Keratinocyte (primary cell): ENCODE measurements around the gene WNK2. TPM values are rescaled to one million over a fixed set of nuclear protein-coding genes. Genes with fewer than 3 reads are reported as not detected.

Experiments used
- DNase-seq: peaks from one replicate; pipeline ENCODE4 v3.0.0-alpha.2; 2011; ENCODE audit warnings: low read depth, missing footprints, low spot score
- FAIRE-seq: peaks from 2 replicates; lab custom pipeline; 2011; peaks lifted over from hg19 to GRCh38; lab: Jason Lieb, UNC
- H2AFZ ChIP-seq: 2 replicates; pipeline ENCODE4 v1.6.0; 2012; ENCODE audit warnings: low read length, control low read depth, inconsistent platforms; ENCODE audit not compliant: control insufficient read depth
- H3K27ac ChIP-seq: 2 replicates; pipeline ENCODE4 v1.5.1; 2011; ENCODE audit warnings: low read length; ENCODE audit not compliant: control insufficient read depth, insufficient read depth
- H3K27me3 ChIP-seq: 3 replicates; pipeline ENCODE4 v1.6.0; 2011; ENCODE audit warnings: low read length; ENCODE audit not compliant: control insufficient read depth, insufficient read depth; ENCODE audit errors: extremely low read depth
- H3K36me3 ChIP-seq, 2 experiments: 2 replicates in 1 of 2; 3 replicates in 1 of 2; pipeline ENCODE4 v1.5.1; 2011; ENCODE audit warnings: low read length in 2 of 2, mild to moderate bottlenecking in 1 of 2; ENCODE audit not compliant: control insufficient read depth in 2 of 2, insufficient read depth in 2 of 2; ENCODE audit errors: extremely low read depth in 1 of 2
- H3K4me1 ChIP-seq: 3 replicates; pipeline ENCODE4 v1.5.1; 2011; ENCODE audit warnings: low read length; ENCODE audit not compliant: control insufficient read depth, insufficient read depth; ENCODE audit errors: extremely low read depth
- H3K4me2 ChIP-seq: 3 replicates; pipeline ENCODE4 v1.6.0; 2011; ENCODE audit warnings: low read depth, low read length; ENCODE audit not compliant: control insufficient read depth, insufficient read depth; ENCODE audit errors: extremely low read depth
- H3K4me3 ChIP-seq, 3 experiments: fragments of 200-600 bp in 1 of 3; sonication (generic) in 1 of 3; 2 replicates in 2 of 3; 3 replicates in 1 of 3; pipeline ENCODE4 v1.5.1; 2011 to 2016; ENCODE audit warnings: low read length in 3 of 3, mild to moderate bottlenecking in 3 of 3, control low read depth in 2 of 3, inconsistent platforms in 1 of 3, low read depth in 1 of 3, mixed read lengths in 1 of 3, mixed run types in 1 of 3, moderate library complexity in 1 of 3; ENCODE audit not compliant: control insufficient read depth in 2 of 3, insufficient read depth in 2 of 3; ENCODE audit errors: extremely low read depth in 1 of 3
- H3K79me2 ChIP-seq: 2 replicates; pipeline ENCODE4 v1.6.0; 2012; ENCODE audit warnings: low read length; ENCODE audit not compliant: control insufficient read depth, insufficient read depth
- H3K9ac ChIP-seq: 3 replicates; pipeline ENCODE4 v1.6.0; 2011; ENCODE audit warnings: low read length; ENCODE audit not compliant: control insufficient read depth, insufficient read depth; ENCODE audit errors: extremely low read depth
- H3K9me1 ChIP-seq: 3 replicates; pipeline ENCODE4 v1.6.0; 2011; ENCODE audit warnings: low read length; ENCODE audit not compliant: control insufficient read depth, insufficient read depth; ENCODE audit errors: extremely low read depth
- H3K9me3 ChIP-seq: 2 replicates; pipeline ENCODE4 v1.5.1; 2012; ENCODE audit warnings: low read depth, low read length; ENCODE audit not compliant: control insufficient read depth
- H4K20me1 ChIP-seq: 3 replicates; pipeline ENCODE4 v1.6.0; 2011; ENCODE audit warnings: low read length; ENCODE audit not compliant: control insufficient read depth, insufficient read depth; ENCODE audit errors: extremely low read depth
- EZH2 ChIP-seq: IDR thresholded peaks from one replicate; pipeline ENCODE4 v1.6.1; 2012; ENCODE audit warnings: inconsistent platforms, mild to moderate bottlenecking, low read length, moderate library complexity
- dilution Hi-C: fragments of 300-500 bp; cut with MboI; formaldehyde crosslinking; loops from one replicate; pipeline ENCODE4 v1.7.0; 2020; ENCODE audit warnings: low sequenced_read_pairs; ENCODE audit not compliant: extremely low pct_ligation_motif_present
- polyA plus RNA-seq, 5 experiments: library from polyadenylated mRNA; depleted of rRNA in 3 of 5; stranded (reverse) in 3 of 5; stranded (forward) in 1 of 5; unstranded in 1 of 5; fragments of >200 nt; gene quantifications; 1 replicate in 1 of 5; 2 replicates in 3 of 5; 3 replicates in 1 of 5; pipeline versions ENCODE4 v1.2.1 to v1.2.3, GENCODE V29; 2011 to 2012; ENCODE audit warnings: missing spikeins in 2 of 5, low read depth in 1 of 5, low replicate concordance in 1 of 5
- TF ChIP-seq, protein P1 (sequence below), 3 experiments: IDR thresholded peaks in 1 of 3; conservative IDR thresholded peaks in 1 of 3; optimal IDR thresholded peaks in 1 of 3; 2 replicates in 2 of 3; 3 replicates in 1 of 3; pipeline versions ENCODE3 to v1.5.1; 2011; ENCODE audit warnings: low read length in 3 of 3, mild to moderate bottlenecking in 3 of 3, moderate library complexity in 2 of 3, control low read depth in 1 of 3, inconsistent platforms in 1 of 3; ENCODE audit not compliant: insufficient read depth in 2 of 3; ENCODE audit errors: extremely low read depth in 1 of 3

The WNK2 gene
- polyA plus RNA-seq, 1 donor (not counting 4 experiments of a cell fraction or from before 2014, with no cell fraction given) = not detected

DNA sequence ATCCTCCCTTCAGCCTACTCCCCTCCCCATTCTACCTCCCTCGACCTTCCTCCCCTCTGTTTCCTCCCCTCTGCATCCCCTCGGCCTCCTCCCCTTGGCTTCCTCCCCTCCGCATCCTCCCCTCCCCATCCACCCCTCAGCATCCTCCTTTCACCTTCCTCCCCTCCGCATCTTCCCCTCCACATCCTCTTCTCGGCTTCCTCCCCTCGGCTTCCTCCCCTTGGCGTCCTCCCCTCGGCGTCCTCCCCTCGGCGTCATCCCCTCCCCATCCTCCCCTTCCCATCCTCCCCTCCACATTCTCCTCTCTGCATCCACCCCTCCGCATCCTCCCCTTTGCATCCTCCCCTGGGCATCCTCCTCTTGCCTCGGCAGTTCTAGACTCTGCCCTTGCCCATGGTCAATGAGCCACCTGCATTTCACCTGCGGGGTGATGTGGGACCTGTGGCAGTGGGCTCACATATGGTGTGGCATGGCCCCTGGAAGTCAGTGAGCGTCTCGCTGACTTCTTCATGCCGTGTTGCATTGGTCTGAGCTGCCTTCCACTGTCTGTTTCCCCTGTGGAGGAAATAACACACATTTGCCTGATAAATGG is 113.0 kb downstream of the WNK2 start:
- FAIRE-seq (no peak), DNase-seq (no peak)
- Histone ChIP-seq H3K4me2 (no peak overlapping the region), H3K4me1 (no peaks in the 10 kb centered on the region), H2AFZ (no peak overlapping the region), H3K27ac (no peak overlapping the region), H3K9me3 (no peaks in the 10 kb centered on the region), H3K79me2 (no peaks in the 10 kb centered on the region), H3K4me3 (no peak overlapping the region), H4K20me1 (no peaks in the 10 kb centered on the region), H3K27me3 (peaks cover 15% of the 10 kb centered on the region), H3K9me1 (no peaks in the 10 kb centered on the region), H3K9ac (no peak overlapping the region), H3K36me3 (no peaks in the 10 kb centered on the region)
- dilution Hi-C loops = no loop called here
- TF ChIP-seq, protein P1, sequence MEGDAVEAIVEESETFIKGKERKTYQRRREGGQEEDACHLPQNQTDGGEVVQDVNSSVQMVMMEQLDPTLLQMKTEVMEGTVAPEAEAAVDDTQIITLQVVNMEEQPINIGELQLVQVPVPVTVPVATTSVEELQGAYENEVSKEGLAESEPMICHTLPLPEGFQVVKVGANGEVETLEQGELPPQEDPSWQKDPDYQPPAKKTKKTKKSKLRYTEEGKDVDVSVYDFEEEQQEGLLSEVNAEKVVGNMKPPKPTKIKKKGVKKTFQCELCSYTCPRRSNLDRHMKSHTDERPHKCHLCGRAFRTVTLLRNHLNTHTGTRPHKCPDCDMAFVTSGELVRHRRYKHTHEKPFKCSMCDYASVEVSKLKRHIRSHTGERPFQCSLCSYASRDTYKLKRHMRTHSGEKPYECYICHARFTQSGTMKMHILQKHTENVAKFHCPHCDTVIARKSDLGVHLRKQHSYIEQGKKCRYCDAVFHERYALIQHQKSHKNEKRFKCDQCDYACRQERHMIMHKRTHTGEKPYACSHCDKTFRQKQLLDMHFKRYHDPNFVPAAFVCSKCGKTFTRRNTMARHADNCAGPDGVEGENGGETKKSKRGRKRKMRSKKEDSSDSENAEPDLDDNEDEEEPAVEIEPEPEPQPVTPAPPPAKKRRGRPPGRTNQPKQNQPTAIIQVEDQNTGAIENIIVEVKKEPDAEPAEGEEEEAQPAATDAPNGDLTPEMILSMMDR (optimal IDR thresholded peaks at IDR 0.05 in 1 of 3, IDR thresholded peaks at IDR 0.05 in 1 of 3, conservative IDR thresholded peaks at IDR 0.05 in 1 of 3; ENCODE audit: extremely low read depth in 1 of 3, insufficient read depth in 2 of 3, low read length in 3 of 3) = no peak
- TF ChIP-seq EZH2 = no peak

DNA sequence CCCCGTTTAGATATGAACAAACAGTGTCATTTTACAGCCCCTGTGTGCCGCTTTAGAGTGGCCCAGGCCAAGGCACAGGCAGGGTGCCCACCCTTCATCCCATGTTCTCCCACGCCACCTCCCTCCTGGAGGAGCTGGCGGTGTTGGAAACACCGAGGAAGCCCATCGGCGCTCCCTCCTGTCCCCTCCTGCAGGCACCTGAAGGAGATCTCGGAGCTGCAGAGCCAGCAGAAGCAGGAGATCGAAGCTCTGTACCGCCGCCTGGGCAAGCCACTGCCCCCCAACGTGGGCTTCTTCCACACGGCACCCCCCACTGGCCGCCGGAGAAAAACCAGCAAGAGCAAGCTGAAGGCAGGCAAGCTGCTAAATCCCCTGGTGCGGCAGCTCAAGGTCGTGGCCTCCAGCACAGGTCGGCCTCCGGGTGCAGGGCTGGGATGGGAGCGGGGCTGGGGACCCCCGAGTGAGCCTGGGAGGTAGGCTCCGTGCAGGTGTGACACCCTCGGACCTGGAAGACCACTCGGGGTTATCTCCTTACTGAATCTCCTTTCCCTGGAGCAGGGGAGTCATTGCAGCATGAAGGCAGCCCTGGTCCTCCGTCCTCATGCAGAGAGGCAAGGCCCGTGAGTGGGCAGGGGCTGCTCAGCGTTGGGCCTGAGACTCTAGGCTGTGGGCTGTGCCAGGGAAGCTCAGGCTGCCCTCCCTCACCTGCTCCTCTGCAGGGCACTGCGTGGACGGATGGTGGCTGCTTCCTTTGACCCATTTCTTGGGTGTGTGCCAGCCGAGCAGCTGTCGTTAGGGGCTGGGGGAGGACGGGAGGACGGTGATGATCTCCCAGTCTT is 113.9 kb downstream of the WNK2 start:
- Histone ChIP-seq H3K4me1 (no peaks in the 10 kb centered on the region), H3K36me3 (no peaks in the 10 kb centered on the region), H3K27ac (no peak overlapping the region), H2AFZ (no peak overlapping the region), H3K4me2 (no peak overlapping the region), H4K20me1 (no peaks in the 10 kb centered on the region), H3K27me3 (peaks cover 15% of the 10 kb centered on the region), H3K79me2 (no peaks in the 10 kb centered on the region), H3K9me3 (no peaks in the 10 kb centered on the region), H3K9me1 (no peaks in the 10 kb centered on the region), H3K4me3 (no peak overlapping the region), H3K9ac (no peak overlapping the region)
- FAIRE-seq (no peak), DNase-seq (no peak)
- dilution Hi-C loops = no loop called here
- no peak for TF ChIP-seq EZH2
- TF ChIP-seq, protein P1 (optimal IDR thresholded peaks at IDR 0.05 in 1 of 3, IDR thresholded peaks at IDR 0.05 in 1 of 3, conservative IDR thresholded peaks at IDR 0.05 in 1 of 3; ENCODE audit: extremely low read depth in 1 of 3, insufficient read depth in 2 of 3, low read length in 3 of 3) = no peak
